Choroid plexus epithelial cell (primary cell): ENCODE results near the gene FECH.
A peak's percentile ranks its signal among the peaks of the same experiment; 100 is the strongest.

Experiments
- DNase-seq: peaks from one replicate; pipeline ENCODE4 v3.0.0-alpha.2; 2010; ENCODE audit warnings: low read depth
- H3K4me3 ChIP-seq: 2 replicates; pipeline ENCODE4 v1.5.1; 2011; ENCODE audit warnings: low read depth, mild to moderate bottlenecking, control low read depth, low read length, moderate library complexity
- CTCF ChIP-seq: conservative IDR thresholded peaks from 2 replicates; pipeline ENCODE4 v1.5.1; 2011; ENCODE audit warnings: low read depth, mild to moderate bottlenecking, control low read depth, inconsistent platforms, low read length, moderate library complexity

The FECH gene

GRCh38 chr18:57579934-57580333, 6.6 kb downstream of the FECH start:
- TF ChIP-seq CTCF: no peak
- DNase-seq: no peak

GRCh38 chr18:57576316-57576715, 10.2 kb downstream of the FECH start:
- no peak overlapping the region for H3K4me3 ChIP-seq
- DNase-seq: no peak
- no peak for TF ChIP-seq CTCF

More at GRCh38 chr18:57579934-57580333, 6.6 kb downstream of the FECH start:
- no peak overlapping the region for H3K4me3 ChIP-seq

- no peak overlapping the region for H3K4me3 ChIP-seq
- no peak for TF ChIP-seq CTCF
These were observed 11.0 kb downstream of the FECH start for GRCh38 chr18:57575542-57575941.

GRCh38 chr18:57574866-57575265, 11.6 kb downstream of the FECH start:
- no peak for DNase-seq
- no peak for TF ChIP-seq CTCF
- H3K4me3 ChIP-seq: no peak overlapping the region

More at GRCh38 chr18:57575542-57575941, 11.0 kb downstream of the FECH start:
- no peak for DNase-seq

DNA sequence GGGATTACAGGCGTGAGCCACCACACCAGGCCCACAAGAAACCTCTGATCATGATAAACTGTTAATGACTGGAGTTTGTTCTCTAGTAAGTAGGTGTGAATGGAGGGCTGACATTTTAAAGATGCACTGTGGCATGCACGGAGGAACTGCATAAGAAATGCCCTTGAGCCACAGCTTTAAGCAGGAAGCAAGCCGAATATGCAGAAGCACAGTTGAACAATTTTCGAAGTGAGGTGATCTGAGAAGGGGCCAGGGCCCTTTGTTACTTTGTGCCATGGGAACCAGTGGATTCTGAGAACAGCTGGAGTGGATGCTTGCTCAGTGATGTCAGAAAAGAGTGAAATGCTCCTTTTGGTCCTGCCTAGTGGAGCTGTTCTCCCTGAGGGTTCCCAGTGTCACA, 16.3 kb downstream of the FECH start:
- TF ChIP-seq CTCF: no peak
- DNase-seq: no peak
- no peak overlapping the region for H3K4me3 ChIP-seq

GRCh38 chr18:57569133-57569532, 17.4 kb downstream of the FECH start:
- no peak for DNase-seq
- H3K4me3 ChIP-seq: no peak overlapping the region
- TF ChIP-seq CTCF: no peak

GRCh38 chr18:57561728-57562423, 24.6 kb downstream of the FECH start:
- TF ChIP-seq CTCF: peak; percentile 78
- peak; percentile 75 for DNase-seq
- no peak overlapping the region for H3K4me3 ChIP-seq
